IMR-90 (cell line): Measurements from ENCODE around the gene CHST8. TPM values are rescaled to one million over a fixed set of nuclear protein-coding genes. Genes with fewer than 3 reads are reported as not detected.

Source experiments
- ATAC-seq: fragments of 200-7000 bp; cut with Tn5 transposase; 2 replicates; pipeline ENCODE4 v1.9.1; 2020; ENCODE audit warnings: low read depth, mild to moderate bottlenecking, moderate library complexity
- BruUV-seq: library from RNA; stranded (reverse); fragments of 400-500 nt; replicated peaks from 2 replicates; lab custom pipeline; 2021; lab: Mats Ljungman, UMichigan
- CTCF ChIA-PET: fragments of 300-600 bp; formaldehyde crosslinking; extraction: SDS; loops from one replicate; lab custom pipeline; 2021; ENCODE audit warnings: antibody characterized with exemption; lab: Yijun Ruan, JAX
- POLR2A ChIA-PET: fragments of 300-600 bp; sonication (Branson Sonifier 250); formaldehyde crosslinking; loops from one replicate; lab custom pipeline; 2022; ENCODE audit warnings: antibody characterized with exemption; ENCODE audit not compliant: unreplicated experiment; lab: Charles Lee
- DNase-seq: peaks from one replicate; pipeline ENCODE4 v3.0.0; 2013
- H2AFZ ChIP-seq: replicated peaks from 2 replicates; pipeline ENCODE3; 2013; ENCODE audit warnings: low read length, mild to moderate bottlenecking; ENCODE audit not compliant: poor library complexity
- H2AK5ac ChIP-seq: 2 replicates; pipeline ENCODE4 v1.6.1; 2013; ENCODE audit warnings: low read depth, low read length, inconsistent platforms
- H2AK9ac ChIP-seq: replicated peaks from 2 replicates; pipeline ENCODE3; 2013; ENCODE audit warnings: mild to moderate bottlenecking, low read depth, low read length, moderate library complexity; ENCODE audit not compliant: poor library complexity
- H2BK120ac ChIP-seq: 2 replicates; pipeline ENCODE4 v1.6.1; 2013; ENCODE audit warnings: low read depth, low read length, inconsistent platforms
- H2BK15ac ChIP-seq: 3 replicates; pipeline ENCODE4 v1.6.1; 2013; ENCODE audit warnings: low read depth, low read length, inconsistent platforms
- H2BK20ac ChIP-seq: 2 replicates; pipeline ENCODE4 v1.6.1; 2013; ENCODE audit warnings: low read depth, mild to moderate bottlenecking, inconsistent platforms, low read length, moderate library complexity
- H2BK5ac ChIP-seq: 2 replicates; pipeline ENCODE4 v1.6.1; 2013; ENCODE audit warnings: mild to moderate bottlenecking, low read depth, low read length, inconsistent platforms; ENCODE audit not compliant: poor library complexity, severe bottlenecking
- H3K14ac ChIP-seq: replicated peaks from 2 replicates; pipeline ENCODE4 v1.6.1; 2013; ENCODE audit warnings: low read depth, low read length, inconsistent platforms
- H3K18ac ChIP-seq: 2 replicates; pipeline ENCODE4 v1.6.1; 2013; ENCODE audit warnings: low read depth, low read length, control low read depth
- H3K23ac ChIP-seq: 2 replicates; pipeline ENCODE4 v1.6.1; 2013; ENCODE audit warnings: low read depth, low read length, inconsistent platforms
- H3K27ac ChIP-seq: 2 replicates; pipeline ENCODE4 v1.5.1; 2013; ENCODE audit warnings: mild to moderate bottlenecking, control low read depth, low read length; ENCODE audit not compliant: insufficient read depth
- H3K27me3 ChIP-seq: 2 replicates; pipeline ENCODE4 v1.6.1; 2013; ENCODE audit warnings: low read length; ENCODE audit not compliant: control insufficient read depth, insufficient read depth
- H3K36me3 ChIP-seq: 2 replicates; pipeline ENCODE4 v1.6.1; 2013; ENCODE audit warnings: low read length, mixed read lengths; ENCODE audit not compliant: control insufficient read depth, insufficient read depth
- H3K4ac ChIP-seq: 2 replicates; pipeline ENCODE4 v1.6.1; 2013; ENCODE audit warnings: low read depth, low read length, inconsistent platforms
- H3K4me1 ChIP-seq: 2 replicates; pipeline ENCODE4 v1.6.1; 2013; ENCODE audit warnings: low read length, mixed read lengths; ENCODE audit not compliant: control insufficient read depth, insufficient read depth
- H3K4me2 ChIP-seq: 2 replicates; pipeline ENCODE4 v1.6.1; 2013; ENCODE audit warnings: low read depth, mild to moderate bottlenecking, control low read depth, low read length, moderate library complexity
- H3K4me3 ChIP-seq: 2 replicates; pipeline ENCODE4 v1.5.1; 2013; ENCODE audit warnings: low read depth, mild to moderate bottlenecking, control low read depth, low read length, moderate library complexity; ENCODE audit not compliant: insufficient read depth
- H3K56ac ChIP-seq: 2 replicates; pipeline ENCODE4 v1.6.1; 2013; ENCODE audit warnings: low read length, inconsistent platforms; ENCODE audit not compliant: insufficient read depth; ENCODE audit errors: extremely low read depth
- H3K79me1 ChIP-seq, 2 experiments: 2 replicates each; pipeline ENCODE4 v1.6.1; 2013; ENCODE audit warnings: low read length in 2 of 2, inconsistent platforms in 1 of 2, low read depth in 1 of 2
- H3K9ac ChIP-seq: 2 replicates; pipeline ENCODE4 v1.6.1; 2013; ENCODE audit warnings: low read depth, low read length, control low read depth
- H3K9me1 ChIP-seq: 2 replicates; pipeline ENCODE4 v1.6.1; 2013; ENCODE audit warnings: low read length, inconsistent platforms; ENCODE audit not compliant: insufficient read depth
- H3K9me3 ChIP-seq: 2 replicates; pipeline ENCODE4 v1.6.1; 2013; ENCODE audit warnings: low read length; ENCODE audit not compliant: control insufficient read depth, insufficient read depth
- H4K20me1 ChIP-seq: 2 replicates; pipeline ENCODE4 v1.6.1; 2013; ENCODE audit warnings: low read length, inconsistent platforms; ENCODE audit not compliant: insufficient read depth
- H4K5ac ChIP-seq: 2 replicates; pipeline ENCODE4 v1.6.1; 2013; ENCODE audit warnings: mild to moderate bottlenecking, low read depth, low read length, control low read depth
- H4K8ac ChIP-seq, 2 experiments: 2 replicates each; pipeline ENCODE4 v1.6.1; 2013; ENCODE audit warnings: low read depth in 2 of 2, low read length in 2 of 2, control low read depth in 1 of 2, inconsistent platforms in 1 of 2
- H4K91ac ChIP-seq: 2 replicates; pipeline ENCODE4 v1.6.1; 2013; ENCODE audit warnings: low read depth, low read length, inconsistent platforms; ENCODE audit not compliant: insufficient read depth
- USF2 ChIP-seq: fragments of 150-350 bp; IDR thresholded peaks from 2 replicates; pipeline ENCODE4 v1.6.1; 2017; ENCODE audit warnings: mild to moderate bottlenecking, antibody characterized with exemption, low read length, low read depth
- WGBS, 2 experiments: methylation state at CpG; one replicate each; pipeline versions ENCODE4 v1.1.5 to v1.1.7; 2013; ENCODE audit warnings: missing lambda C conversion rate in 2 of 2; ENCODE audit not compliant: insufficient read length in 1 of 2; ENCODE audit errors: extremely low coverage in 2 of 2; 5-methylcytosine and 5-hydroxymethylcytosine counted together
- dilution Hi-C: fragments of 300-500 bp; cut with HindIII; formaldehyde crosslinking; loops from one replicate; pipeline ENCODE4 v1.14.3; 2018; ENCODE audit warnings: low sequenced_read_pairs; ENCODE audit not compliant: unreplicated experiment
- in situ Hi-C: fragments of 300-500 bp; cut with MboI; formaldehyde crosslinking; loops from 3 replicates; pipeline ENCODE4 v1.14.3; 2019; ENCODE audit warnings: low sequenced_read_pairs, inconsistent platforms, mixed read lengths
- intact Hi-C: fragments of 100-400 bp; cut with micrococcal nuclease; formaldehyde crosslinking; loops from 2 replicates; pipeline ENCODE4 v1.10.0; 2022
- polyA plus RNA-seq, 3 experiments: library from polyadenylated mRNA; depleted of rRNA; stranded (reverse); fragments of >200 nt; gene quantifications; 2 replicates each; pipeline ENCODE4 v1.2.3, GENCODE V29; 2012; ENCODE audit warnings: low replicate concordance in 1 of 3
- total RNA-seq: library from RNA; depleted of rRNA; stranded (reverse); fragments of >200 nt; gene quantifications from 2 replicates; pipeline ENCODE4 v1.2.3, GENCODE V29; 2012

Gene CHST8
- total and polyA plus RNA-seq, 2 of the 4 experiments (the other 2 are of a cell fraction), result not detected

GRCh38 chr19:33590224-33590623 lies 31.5 kb upstream of the CHST8 start:
- no peak for DNase-seq
- ATAC-seq, result no peak
- in situ Hi-C loops, result no loop called here
- Histone ChIP-seq H3K4me2 (no peak overlapping the region), H2BK15ac (no peak overlapping the region), H4K5ac (no peak overlapping the region), H3K9me1 (no peaks in the 10 kb centered on the region), H2BK5ac (no peak overlapping the region), H3K79me1 (no peaks in the 10 kb centered on the region), H2BK20ac (no peak overlapping the region), H2AFZ (no peak overlapping the region), H2AK5ac (no peak overlapping the region), H4K8ac (no peak overlapping the region), H3K36me3 (no peaks in the 10 kb centered on the region), H3K18ac (no peak overlapping the region), H3K9me3 (no peaks in the 10 kb centered on the region), H3K4ac (no peak overlapping the region), H4K91ac (no peak overlapping the region), H4K20me1 (no peaks in the 10 kb centered on the region), H3K56ac (no peak overlapping the region), H3K14ac (no peak overlapping the region), H3K27ac (no peak overlapping the region), H3K4me3 (no peak overlapping the region), H3K9ac (no peak overlapping the region), H3K4me1 (no peaks in the 10 kb centered on the region), H3K27me3 (no peaks in the 10 kb centered on the region), H3K23ac (no peak overlapping the region), H2AK9ac (no peak overlapping the region), H2BK120ac (no peak overlapping the region)
- CTCF ChIA-PET, result no interaction called here
- dilution Hi-C loops, result no loop called here
- TF ChIP-seq USF2, result no peak
- intact Hi-C loops, result no loop called here
- WGBS, 2 experiments, result no CpG with 5 or more reads among the region's 1 CpG
- POLR2A ChIA-PET, result no interaction called here
- BruUV-seq, result no TSS peak
